ENCODE data around the gene PPP1R12C.

GRCh38 chr19:55048446-55048845, 69.0 kb downstream of the PPP1R12C start:
- TF ChIP-seq CTCF (conservative IDR thresholded peaks at IDR 0.05), result no peak
- TF ChIP-seq EZH2 (IDR thresholded peaks at IDR 0.05; ENCODE audit: low read depth), result no peak

Data from PC-9 (cell line).